K562 (cell line): Measurements from ENCODE around the gene WFDC2. TPM values are rescaled to one million over a fixed set of nuclear protein-coding genes. Genes with fewer than 3 reads are reported as not detected.

Source experiments
- CAMTA2 ChIP-seq: fragments of 250-450 bp; sonication (Bioruptor Pico); conservative IDR thresholded peaks from 2 replicates; pipeline ENCODE4 v1.5.1; 2022
- CBFA2T3 ChIP-seq: fragments of 450-650 bp; IDR thresholded peaks from 2 replicates; pipeline ENCODE4 v1.6.1; 2017
- CEBPB ChIP-seq: fragments of 450-650 bp; IDR thresholded peaks from 2 replicates; pipeline ENCODE4 v1.6.1; 2016; ENCODE audit warnings: missing genetic modification characterization, missing compliant biosample characterization
- FOXJ2 ChIP-seq: fragments of 200-800 bp; sonication (Bioruptor generic); IDR thresholded peaks from 2 replicates; pipeline ENCODE4 v1.6.1; 2016; ENCODE audit warnings: missing genetic modification characterization, missing compliant biosample characterization
- HNRNPK ChIP-seq: fragments of 200-400 bp; formaldehyde crosslinking; IDR thresholded peaks from one replicate; pipeline ENCODE4 v1.6.1; 2018; ENCODE audit warnings: mild to moderate bottlenecking, low read depth, low read length; ENCODE audit not compliant: poor library complexity, severe bottlenecking
- MYBL2 ChIP-seq, 2 experiments: fragments of 450-650 bp in 1 of 2; sonication (generic) in 1 of 2; formaldehyde crosslinking in 1 of 2; IDR thresholded peaks; 2 replicates each; pipeline versions ENCODE4 v1.6.1 to v1.8.1; 2017 to 2022; ENCODE audit warnings: borderline replicate concordance in 1 of 2, inconsistent platforms in 1 of 2, low read depth in 1 of 2, mild to moderate bottlenecking in 1 of 2, missing genetic modification reagents in 1 of 2, moderate library complexity in 1 of 2
- NR4A1 ChIP-seq, 2 experiments: fragments of 250-450 bp in 1 of 2; fragments of 450-650 bp in 1 of 2; sonication (Bioruptor Pico) in 1 of 2; IDR thresholded peaks; 2 replicates each; pipeline versions ENCODE4 v1.4.0 to v1.6.1; 2016 to 2020; ENCODE audit warnings: mild to moderate bottlenecking in 2 of 2, missing compliant biosample characterization in 1 of 2, missing genetic modification characterization in 1 of 2, moderate library complexity in 1 of 2
- RBM17 ChIP-seq: fragments of 200-400 bp; formaldehyde crosslinking; IDR thresholded peaks from 2 replicates; pipeline ENCODE4 v1.6.1; 2017; ENCODE audit warnings: low read depth, mild to moderate bottlenecking, low read length, borderline replicate concordance
- SMARCA4 ChIP-seq: fragments of 450-650 bp; IDR thresholded peaks from 2 replicates; pipeline ENCODE4 v1.6.1; 2016
- SRSF1 ChIP-seq: fragments of 200-400 bp; formaldehyde crosslinking; IDR thresholded peaks from 2 replicates; pipeline ENCODE4 v1.6.1; 2017; ENCODE audit warnings: mild to moderate bottlenecking, low read depth, low read length, moderate library complexity
- ZFP36 ChIP-seq: fragments of 150-350 bp; IDR thresholded peaks from 2 replicates; pipeline ENCODE4 v1.6.1; 2018; ENCODE audit warnings: low read length, low read depth; ENCODE audit not compliant: partially characterized antibody
- ZNF324 ChIP-seq: fragments of 250-450 bp; sonication (Bioruptor Pico); IDR thresholded peaks from 2 replicates; pipeline ENCODE4 v1.4.0; 2020; ENCODE audit warnings: mild to moderate bottlenecking
- polyA plus RNA-seq, 8 experiments: library from polyadenylated mRNA; depleted of rRNA in 4 of 8; stranded (reverse) in 5 of 8; unstranded in 3 of 8; fragments of >200 nt; fragmentation: Nextera tagmentation in 2 of 8; fragmentation: Illumina TruSeq in 1 of 8; extraction: Ambion mirVana in 2 of 8; extraction: Trizol in 1 of 8; gene quantifications; 2 replicates each; pipeline versions ENCODE4 v1.2.1 to v1.2.3, GENCODE V29; 2011 to 2014; ENCODE audit warnings: inconsistent platforms in 1 of 8, missing spikeins in 1 of 8
- total RNA-seq, 7 experiments: library from RNA; depleted of rRNA in 6 of 7; stranded (reverse); fragments of >200 nt in 6 of 7; fragmentation: Illumina TruSeq in 2 of 7; extraction: Trizol in 2 of 7; gene quantifications; 2 replicates each; pipeline versions ENCODE4 v1.2.1 to v1.2.3, GENCODE V29; 2011 to 2021; ENCODE audit warnings: low replicate concordance in 1 of 7
- TF ChIP-seq, protein P1 (sequence below): fragments of 250-450 bp; sonication (Bioruptor Pico); IDR thresholded peaks from 2 replicates; pipeline ENCODE4 v1.4.0; 2020; ENCODE audit warnings: mild to moderate bottlenecking
- TF ChIP-seq, protein P2 (sequence below): fragments of 250-450 bp; sonication (Bioruptor Pico); IDR thresholded peaks from 2 replicates; pipeline ENCODE4 v1.8.0; 2022; ENCODE audit warnings: moderate library complexity, mild to moderate bottlenecking, inconsistent platforms
- TF ChIP-seq, protein P3 (sequence below): fragments of 450-650 bp; IDR thresholded peaks from one replicate; pipeline ENCODE4 v1.6.1; 2018; ENCODE audit warnings: mild to moderate bottlenecking, moderate library complexity; ENCODE audit not compliant: partially characterized antibody
- TF ChIP-seq, protein P4 (sequence below), 2 experiments: fragments of 450-650 bp in 1 of 2; sonication (generic) in 1 of 2; formaldehyde crosslinking in 1 of 2; IDR thresholded peaks in 1 of 2; conservative IDR thresholded peaks in 1 of 2; 2 replicates each; pipeline versions ENCODE4 v1.6.1 to v1.8.1; 2016 to 2023; ENCODE audit warnings: mild to moderate bottlenecking in 2 of 2, moderate library complexity in 2 of 2, inconsistent platforms in 1 of 2, missing genetic modification reagents in 1 of 2

WFDC2 gene
- total and polyA plus RNA-seq, 9 of the 15 experiments (the other 6 are each of a cell fraction or from before 2014, with no cell fraction given) = not detected

DNA sequence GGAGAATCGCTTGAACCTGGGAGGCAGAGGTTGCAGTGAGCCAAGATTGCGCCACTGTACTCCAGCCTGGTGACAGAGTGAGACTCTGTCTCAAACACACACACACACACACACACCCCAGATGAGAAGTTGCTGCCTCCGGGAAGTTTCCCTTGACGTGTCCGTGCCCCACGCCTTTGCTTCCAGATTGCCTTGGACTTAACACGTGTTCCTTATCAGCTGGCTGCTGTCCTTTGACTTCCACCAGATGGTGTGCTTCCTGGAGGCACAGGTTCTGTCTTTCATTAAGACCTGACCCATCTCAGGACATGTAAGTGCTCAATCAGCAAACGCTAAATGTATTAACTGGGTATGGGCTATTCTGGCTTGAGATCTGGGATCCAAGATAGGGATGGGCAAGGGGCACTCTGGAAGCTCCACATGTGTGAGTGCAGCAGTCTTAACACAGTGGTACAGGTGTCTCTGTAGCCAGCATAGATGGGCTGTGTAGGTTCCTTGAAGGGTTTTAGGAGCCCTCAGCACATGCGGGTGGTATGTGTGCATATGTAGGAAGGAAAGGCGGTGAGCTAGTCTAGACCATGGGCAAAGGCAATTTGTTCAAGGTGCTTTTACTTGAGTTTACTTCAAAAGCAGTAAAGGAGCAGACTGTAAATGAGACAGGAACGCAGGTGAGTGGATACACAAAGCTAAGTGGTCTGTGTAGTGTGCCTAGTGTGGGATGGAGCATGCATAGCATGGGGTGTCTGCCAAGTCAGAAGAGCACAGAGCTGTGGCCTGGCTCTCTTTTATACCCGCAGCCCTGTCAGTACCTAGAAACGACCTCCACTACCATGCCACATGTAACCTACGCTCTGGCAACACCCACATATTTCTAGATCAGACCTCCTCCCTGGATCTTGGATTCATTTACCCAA is 42.1 kb upstream of the WFDC2 start (continued):
- no peak for TF ChIP-seq NR4A1 (CRISPR knock-in tag; IDR thresholded peaks at IDR 0.05)
- TF ChIP-seq NR4A1 (tag; IDR thresholded peaks at IDR 0.05) = no peak
- no peak for TF ChIP-seq FOXJ2 (tag)
- no peak for TF ChIP-seq MYBL2 (IDR thresholded peaks at IDR 0.05; ENCODE audit: low read depth)
- no peak for TF ChIP-seq MYBL2 (CRISPR knock-in tag; IDR thresholded peaks at IDR 0.05; ENCODE audit: borderline replicate concordance)
- TF ChIP-seq CEBPB (tag) = peak; percentile 83
- no peak for TF ChIP-seq RBM17
- no peak for TF ChIP-seq SRSF1
- peak; percentile 85 for TF ChIP-seq CBFA2T3
- TF ChIP-seq HNRNPK = no peak
- TF ChIP-seq, protein P1, sequence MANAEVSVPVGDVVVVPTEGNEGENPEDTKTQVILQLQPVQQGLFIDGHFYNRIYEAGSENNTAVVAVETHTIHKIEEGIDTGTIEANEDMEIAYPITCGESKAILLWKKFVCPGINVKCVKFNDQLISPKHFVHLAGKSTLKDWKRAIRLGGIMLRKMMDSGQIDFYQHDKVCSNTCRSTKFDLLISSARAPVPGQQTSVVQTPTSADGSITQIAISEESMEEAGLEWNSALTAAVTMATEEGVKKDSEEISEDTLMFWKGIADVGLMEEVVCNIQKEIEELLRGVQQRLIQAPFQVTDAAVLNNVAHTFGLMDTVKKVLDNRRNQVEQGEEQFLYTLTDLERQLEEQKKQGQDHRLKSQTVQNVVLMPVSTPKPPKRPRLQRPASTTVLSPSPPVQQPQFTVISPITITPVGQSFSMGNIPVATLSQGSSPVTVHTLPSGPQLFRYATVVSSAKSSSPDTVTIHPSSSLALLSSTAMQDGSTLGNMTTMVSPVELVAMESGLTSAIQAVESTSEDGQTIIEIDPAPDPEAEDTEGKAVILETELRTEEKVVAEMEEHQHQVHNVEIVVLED = no peak
- no peak for TF ChIP-seq ZNF324 (CRISPR knock-in tag)
- TF ChIP-seq, protein P2, sequence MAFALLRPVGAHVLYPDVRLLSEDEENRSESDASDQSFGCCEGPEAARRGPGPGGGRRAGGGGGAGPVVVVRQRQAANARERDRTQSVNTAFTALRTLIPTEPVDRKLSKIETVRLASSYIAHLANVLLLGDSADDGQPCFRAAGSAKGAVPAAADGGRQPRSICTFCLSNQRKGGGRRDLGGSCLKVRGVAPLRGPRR (CRISPR knock-in tag) = no peak
- TF ChIP-seq, protein P3, sequence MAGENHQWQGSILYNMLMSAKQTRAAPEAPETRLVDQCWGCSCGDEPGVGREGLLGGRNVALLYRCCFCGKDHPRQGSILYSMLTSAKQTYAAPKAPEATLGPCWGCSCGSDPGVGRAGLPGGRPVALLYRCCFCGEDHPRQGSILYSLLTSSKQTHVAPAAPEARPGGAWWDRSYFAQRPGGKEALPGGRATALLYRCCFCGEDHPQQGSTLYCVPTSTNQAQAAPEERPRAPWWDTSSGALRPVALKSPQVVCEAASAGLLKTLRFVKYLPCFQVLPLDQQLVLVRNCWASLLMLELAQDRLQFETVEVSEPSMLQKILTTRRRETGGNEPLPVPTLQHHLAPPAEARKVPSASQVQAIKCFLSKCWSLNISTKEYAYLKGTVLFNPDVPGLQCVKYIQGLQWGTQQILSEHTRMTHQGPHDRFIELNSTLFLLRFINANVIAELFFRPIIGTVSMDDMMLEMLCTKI = no peak
- TF ChIP-seq CAMTA2 (CRISPR knock-in tag) = no peak
- TF ChIP-seq ZFP36 = peak; percentile 70
- TF ChIP-seq, protein P4, sequence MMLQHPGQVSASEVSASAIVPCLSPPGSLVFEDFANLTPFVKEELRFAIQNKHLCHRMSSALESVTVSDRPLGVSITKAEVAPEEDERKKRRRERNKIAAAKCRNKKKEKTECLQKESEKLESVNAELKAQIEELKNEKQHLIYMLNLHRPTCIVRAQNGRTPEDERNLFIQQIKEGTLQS (IDR thresholded peaks at IDR 0.05) = no peak
- TF ChIP-seq, protein P4 (CRISPR knock-in tag; conservative IDR thresholded peaks at IDR 0.05) = no peak
- peak; percentile 41; the same call in 1 of the 2 replicates for TF ChIP-seq SMARCA4
